Suppressor macrophage (primary cell): Measurements from ENCODE around the gene AKT1S1.

Source experiments
- DNase-seq, 4 experiments: peaks; one replicate each; pipeline ENCODE4 v3.0.0-alpha.2; 2020 to 2022

The AKT1S1 gene

DNA sequence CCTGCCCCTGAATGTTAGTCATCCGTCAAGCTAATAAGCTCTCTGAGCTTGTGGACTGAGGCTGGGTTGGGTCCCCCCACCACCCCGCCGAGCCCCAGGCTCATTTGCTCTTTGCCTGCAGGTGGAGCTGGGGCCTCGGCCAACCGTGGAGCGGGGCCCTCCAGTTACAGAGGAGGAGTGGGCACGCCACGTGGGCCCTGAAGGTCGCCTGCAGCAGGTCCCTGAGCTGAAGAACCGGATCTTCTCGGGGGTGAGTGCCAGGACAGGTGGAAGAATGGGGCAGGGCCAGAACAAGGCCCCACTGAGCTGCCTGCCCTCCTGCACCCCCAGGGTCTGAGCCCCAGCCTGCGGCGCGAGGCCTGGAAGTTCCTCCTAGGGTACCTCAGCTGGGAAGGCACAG lies 5.5 kb upstream of the AKT1S1 start:
- no peak for DNase-seq

DNA sequence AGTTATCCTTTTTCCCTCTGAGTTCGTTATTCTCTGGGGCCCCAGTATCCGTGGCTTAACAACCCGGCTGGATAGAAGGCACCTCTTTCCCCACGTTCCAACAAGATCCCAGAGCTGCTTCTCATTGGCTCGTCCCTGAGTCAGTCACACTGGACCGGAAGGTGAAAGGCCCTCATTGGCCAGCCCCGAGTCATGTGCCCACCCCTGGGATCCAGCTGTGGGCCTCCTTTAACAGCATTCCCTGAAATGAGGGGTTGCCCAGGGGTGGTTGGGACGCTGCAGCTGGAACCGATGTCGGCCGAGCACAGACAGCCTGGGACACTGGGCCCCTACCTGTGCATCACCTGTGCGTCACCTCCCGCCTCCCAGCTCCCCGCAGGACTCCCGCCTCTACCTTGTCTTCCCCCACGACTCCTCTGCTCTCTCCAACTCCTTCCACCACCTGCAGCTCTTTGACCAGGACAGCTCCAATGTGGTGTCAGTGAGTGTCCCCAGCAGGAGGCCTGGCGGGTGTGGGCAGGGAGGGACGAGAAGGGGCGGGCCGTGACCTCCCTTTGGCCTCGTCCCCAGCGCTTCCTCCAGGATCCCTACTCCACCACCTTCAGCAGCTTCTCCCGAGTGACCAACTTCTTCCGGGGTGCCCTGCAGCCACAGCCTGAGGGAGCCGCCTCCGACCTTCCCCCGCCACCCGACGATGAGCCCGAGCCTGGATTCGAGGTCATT lies 4.7 kb upstream of the AKT1S1 start:
- DNase-seq, result peak in 1 of 4 experiments; percentile 36

DNA sequence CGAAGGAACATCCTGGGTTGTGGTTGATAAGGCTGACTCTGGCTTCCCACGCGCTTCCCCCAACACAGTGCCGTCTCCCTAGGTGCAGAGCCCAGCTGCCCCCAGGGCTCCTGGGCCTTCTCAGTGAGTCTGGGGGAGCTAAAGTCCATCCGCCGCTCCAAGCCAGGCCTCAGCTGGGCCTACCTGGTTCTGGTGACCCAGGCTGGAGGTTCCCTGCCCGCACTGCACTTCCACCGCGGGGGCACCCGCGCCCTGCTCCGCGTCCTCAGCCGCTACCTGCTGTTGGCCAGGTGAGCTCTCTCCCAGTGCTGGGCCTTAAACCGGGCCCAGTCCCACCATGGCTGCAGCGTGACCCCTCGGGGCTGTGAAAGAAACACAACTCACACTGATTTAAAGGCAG lies 4.0 kb upstream of the AKT1S1 start:
- DNase-seq, result no peak

DNA sequence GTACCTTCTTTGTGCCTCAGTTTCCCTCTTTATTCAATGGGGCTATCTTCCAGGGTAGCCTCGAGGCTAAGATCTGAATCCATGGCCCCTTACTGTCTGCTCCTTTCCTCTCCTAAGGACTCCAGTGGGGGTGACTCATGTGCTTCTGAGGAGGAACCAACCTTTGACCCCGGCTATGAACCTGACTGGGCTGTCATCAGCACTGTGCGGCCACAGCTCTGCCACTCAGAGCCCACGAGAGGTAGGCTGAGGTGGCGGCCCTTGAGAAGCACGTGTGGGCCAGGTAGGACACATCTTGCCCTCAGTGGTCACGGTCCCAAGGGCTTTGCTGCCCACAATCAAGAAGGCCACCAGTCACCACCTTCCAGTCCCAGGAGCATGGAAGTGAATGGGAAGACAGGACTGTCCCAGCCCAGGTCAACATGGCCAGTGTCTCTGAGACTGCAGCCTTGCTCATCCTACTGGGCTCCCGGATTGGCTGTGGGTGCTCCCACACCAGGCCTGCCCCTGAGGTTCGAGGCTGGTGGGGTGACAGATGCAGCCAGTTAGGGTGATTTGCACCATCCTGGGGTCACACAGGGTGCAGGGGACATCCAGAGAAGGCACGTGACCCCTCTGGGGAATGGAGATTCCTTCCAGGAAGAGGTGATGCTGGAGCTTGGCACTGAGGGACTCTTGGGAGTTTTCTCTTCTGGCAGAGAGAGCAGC lies 3.2 kb upstream of the AKT1S1 start:
- DNase-seq, result no peak

DNA sequence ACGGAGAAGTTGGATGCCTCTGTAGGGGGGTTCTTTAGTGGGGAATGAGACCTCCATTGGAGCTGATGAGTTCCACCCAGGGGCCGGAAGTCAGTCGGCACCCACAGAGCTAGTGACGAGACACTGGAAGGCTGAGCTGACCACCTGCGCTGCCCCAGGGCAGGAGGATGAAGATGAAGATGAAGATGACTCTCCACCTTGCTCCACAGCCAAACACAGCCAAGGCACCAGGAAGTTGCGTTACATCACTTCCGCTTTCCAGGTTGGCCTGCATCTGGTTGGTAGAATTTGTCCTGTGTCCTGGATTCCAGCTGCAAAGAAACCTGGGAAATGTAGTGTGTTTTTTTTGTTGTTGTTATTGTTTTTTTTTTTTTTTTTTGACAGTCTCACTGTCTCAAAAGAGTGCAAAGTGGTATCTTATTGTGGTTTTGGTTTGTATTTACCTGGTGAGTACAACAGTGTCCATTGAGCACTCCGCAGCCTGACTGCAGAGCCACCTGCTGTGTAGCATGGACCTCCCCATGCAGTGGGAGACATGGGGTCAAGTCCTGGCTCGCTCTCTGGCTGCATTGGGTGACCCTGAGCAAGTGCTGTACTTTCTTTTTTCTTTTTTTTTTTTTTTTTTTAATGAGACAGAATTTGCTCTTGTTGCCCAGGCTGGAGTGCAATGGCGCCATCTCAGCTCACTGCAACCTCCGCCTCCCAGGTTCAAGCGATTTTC lies 2.2 kb upstream of the AKT1S1 start:
- DNase-seq, result peak; percentile 32 to 57 (median 50)

DNA sequence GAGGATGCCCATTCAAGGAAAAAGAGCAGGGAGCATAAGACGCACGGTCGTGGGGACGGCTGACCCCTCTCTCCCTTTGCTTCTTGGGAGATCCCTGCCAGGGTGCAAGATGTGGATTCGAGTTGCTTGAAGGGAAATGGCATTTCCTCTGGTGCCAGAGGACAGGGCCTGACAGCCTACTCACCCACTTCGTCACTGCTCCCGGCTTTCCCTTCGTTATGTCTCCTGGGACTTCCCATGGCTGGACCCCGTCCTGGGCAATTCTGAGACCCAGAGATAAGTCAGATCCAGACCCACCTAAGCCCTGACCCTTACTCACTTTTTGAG lies 1.6 kb upstream of the AKT1S1 start:
- no peak for DNase-seq

DNA sequence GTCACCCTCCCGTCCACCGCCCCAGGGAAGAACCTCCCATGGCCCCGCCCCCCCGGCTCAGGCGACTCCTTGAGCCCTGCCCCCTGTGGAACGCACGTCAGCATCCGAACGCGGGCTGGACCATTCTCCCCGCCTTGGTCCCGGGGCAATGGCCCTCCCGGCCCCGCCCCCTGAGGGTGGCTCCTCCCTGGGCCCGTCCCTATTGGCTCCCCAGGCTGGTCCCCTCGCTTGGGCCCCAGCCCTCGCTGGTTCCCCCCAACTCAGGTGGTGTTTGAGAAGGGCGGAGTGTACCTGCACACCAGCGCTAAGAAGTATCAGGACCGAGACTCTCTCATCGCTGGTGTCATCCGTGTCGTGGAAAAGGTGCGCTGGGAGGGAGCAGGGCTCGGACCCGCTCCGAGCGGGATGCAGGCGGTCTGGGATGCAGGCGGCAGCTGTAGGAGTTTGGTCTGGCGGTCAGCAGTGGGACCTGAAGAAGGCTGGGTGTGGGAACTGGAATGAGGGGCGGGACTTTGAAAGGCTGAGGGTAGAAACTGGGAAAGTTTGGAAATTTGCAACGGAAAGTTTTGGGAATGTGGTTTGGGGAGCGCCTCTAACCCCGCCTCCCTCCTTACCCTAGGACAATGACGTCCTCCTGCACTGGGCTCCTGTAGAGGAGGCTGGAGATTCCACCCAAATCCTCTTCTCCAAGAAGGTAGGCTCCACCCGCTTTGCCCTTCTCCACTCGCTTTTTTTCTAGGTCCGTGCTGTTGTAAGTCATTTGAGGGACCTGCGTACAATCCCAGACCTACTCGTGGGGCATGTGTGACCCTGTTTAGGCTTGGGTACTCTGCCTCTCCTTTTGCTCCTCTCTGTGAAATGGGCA lies 956 bp upstream of the AKT1S1 start:
- peak; percentile 98 to 100 (median 98) for DNase-seq

DNA sequence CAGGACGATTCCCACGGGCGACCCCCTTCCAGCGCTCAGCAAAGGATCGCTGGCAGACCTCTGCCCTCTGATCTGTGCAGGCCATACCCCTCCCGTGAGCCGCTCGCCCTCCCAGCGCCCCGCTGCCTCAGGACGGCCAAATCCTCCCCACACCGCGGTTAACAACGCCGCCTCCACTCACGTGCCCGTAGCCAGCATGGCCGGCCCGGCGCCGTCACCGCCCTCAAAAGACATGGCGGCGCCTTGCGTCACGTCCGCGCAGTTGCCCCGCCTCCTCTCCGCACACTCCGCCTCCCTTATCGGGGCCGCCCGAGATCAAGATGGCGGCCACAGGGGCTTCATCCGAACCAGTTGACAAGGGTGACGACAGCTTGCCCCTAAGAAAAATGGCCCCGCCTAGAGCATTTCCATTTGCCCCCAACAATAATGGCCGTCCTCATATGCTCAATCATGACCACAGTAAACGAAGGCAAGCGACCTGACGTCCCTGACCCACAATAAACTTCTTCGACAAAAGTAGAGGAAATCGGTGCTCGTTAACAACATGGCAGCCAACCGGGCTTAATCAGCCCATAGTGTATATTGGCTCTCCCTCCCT lies 634 bp downstream of the AKT1S1 start:
- DNase-seq, result peak; percentile 99 to 100 (median 99)

DNA sequence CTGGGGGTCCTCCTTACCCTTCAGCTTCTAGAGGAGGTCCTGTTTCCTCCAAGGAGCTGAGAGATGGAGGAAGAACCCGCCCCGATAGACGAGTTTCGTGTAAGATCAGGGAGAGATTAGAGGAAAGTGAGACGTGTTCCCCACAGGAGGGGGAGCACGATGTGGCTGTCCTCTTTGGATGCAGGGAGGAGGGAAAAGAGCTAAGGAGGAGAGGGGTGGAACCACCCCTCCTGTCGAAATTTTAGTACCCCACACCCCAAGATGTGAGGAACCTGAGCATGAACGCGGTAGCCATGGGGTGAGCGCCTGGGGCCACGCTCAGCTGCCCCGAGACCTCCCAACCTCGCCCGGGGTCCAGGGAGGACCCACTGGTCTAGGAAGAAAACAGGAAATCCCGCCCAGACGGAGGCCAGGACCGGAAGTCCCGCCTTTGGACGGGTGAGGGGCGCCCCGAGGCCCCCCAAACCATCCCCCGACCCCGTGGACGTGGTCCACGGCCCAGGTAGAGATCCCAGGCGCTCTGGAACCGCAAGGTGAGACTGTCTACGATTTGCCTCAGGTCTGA lies 1.2 kb downstream of the AKT1S1 start:
- DNase-seq, result peak; percentile 49 to 75 (median 61)

DNA sequence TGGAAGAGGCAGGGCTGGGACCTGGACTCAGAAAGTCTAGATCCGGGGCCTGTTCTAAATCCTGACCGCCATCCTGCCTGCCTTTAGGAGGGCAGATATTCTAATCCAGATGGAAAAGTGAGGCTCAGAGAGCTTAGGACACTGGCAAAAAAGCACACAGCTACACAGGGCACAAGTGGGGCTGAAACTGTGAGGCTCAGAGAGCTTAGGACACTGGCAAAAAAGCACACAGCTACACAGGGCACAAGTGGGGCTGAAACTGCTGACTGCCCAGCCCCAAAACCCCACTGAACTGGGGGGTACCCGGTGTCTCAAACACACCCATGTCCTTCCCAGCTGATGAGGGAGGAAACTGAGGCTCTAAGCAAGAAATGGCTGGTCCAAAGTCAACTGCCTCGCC lies 2.0 kb downstream of the AKT1S1 start:
- no peak for DNase-seq

DNA sequence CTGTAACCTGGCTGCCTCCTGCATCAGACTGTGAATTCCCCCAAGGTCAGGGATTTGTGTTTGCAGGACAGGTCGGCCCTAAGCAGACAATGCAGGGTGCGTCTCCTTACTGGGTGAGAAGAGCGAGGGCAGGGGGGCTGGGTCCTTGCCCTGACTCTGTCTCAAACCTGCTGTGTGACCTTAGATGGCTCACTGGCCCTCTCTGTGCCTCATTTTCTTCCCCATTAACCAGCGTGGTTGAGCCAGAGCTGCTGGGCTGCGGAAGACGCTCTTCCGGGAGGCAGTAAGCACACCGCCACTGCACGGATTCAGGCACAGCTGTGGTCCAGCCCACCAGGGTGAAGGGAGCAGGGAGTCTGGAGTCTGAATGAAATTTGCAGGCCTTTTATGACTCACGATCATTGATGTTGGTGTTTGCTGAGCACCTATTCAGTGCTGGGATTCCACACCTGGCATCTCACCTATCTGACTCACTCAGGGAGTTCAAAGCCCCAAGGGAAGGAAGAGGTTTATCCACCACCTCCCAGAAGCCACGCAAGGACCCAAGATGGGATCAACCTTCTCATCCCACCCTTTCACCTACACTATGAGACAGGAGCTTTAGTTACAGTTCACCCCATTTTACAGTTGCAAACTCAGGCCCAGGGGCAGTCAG lies 2.5 kb downstream of the AKT1S1 start:
- DNase-seq, result no peak

DNA sequence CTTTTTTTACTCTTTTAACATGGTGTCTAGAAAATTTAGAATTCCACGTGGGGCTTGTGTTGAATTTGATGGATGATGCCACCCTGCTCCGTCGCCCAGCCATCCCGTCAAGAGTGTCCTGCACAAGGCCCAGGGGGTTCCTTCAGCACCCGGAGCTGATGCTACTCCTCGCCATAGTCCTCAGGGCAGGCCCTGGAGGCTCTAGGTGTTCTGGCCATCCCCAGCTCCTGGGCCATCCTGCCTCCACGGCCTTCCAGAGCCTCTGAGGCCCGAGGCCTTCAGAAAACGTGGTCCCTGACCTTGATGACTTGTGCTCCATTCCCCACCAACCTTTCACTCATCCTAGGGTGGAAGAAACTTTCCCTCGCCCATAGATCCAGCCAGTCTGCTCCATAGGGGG lies 3.3 kb downstream of the AKT1S1 start:
- no peak for DNase-seq

DNA sequence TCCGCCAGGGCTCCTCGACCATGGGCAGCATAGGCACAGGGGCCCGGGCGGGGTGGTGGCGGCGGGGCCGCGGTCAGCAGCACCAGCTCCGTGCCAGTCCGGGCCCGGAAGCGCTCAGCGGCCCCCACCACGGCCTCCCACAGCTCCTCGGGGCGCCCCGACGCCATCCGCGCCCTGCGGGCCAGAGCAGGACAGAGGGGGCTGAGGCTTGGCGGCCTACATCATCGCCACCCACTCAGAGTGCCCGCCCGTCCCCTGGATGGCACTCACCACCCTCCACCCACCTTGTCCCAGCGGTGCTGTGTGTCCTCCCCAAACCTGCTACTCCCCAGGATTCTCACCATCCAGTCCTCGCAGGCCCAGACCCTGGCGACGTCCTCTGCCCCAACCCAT lies 4.0 kb downstream of the AKT1S1 start:
- no peak for DNase-seq

DNA sequence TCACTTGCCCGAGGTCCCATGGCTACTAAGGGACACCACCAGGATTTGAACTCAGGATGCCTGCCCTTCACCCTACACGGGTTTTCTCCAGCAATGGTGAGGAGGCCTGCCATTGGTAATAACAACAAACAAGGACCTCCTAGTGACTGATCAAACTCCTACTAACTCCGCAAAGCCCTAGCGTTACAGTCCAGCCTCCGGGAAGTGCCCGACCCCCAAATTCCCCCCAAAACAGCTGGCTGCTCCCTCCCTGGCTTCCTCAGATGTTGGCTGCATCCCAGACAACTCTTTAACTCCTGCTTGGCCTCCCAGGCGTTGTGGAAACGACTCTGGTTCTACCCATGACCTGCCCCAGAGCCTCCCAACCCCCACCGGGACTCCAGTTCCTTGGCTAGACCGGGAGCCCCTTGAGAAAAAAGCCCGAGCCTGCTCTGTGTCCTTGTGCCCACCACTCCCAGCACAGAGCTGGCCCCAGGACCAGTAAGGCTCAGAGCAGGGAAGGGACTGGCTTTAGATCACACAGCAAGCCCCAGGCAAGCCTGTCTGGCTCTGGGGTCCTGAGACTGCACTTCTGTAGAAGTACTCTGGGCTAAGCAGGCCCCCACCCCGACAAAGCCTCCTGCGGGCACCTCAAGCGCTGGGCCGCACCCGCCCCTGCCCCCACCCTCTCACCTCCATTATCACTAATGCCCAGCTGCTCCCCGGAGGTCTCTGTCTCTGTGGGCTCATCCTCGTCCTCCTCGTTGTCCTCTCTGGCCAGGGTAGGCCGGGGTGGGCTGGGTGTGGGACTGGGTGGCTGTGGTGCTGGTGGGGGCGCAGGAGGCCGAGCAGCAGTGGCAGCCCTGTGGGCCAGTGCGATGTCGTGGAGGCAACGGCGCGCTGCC lies 4.7 kb downstream of the AKT1S1 start:
- no peak for DNase-seq

DNA sequence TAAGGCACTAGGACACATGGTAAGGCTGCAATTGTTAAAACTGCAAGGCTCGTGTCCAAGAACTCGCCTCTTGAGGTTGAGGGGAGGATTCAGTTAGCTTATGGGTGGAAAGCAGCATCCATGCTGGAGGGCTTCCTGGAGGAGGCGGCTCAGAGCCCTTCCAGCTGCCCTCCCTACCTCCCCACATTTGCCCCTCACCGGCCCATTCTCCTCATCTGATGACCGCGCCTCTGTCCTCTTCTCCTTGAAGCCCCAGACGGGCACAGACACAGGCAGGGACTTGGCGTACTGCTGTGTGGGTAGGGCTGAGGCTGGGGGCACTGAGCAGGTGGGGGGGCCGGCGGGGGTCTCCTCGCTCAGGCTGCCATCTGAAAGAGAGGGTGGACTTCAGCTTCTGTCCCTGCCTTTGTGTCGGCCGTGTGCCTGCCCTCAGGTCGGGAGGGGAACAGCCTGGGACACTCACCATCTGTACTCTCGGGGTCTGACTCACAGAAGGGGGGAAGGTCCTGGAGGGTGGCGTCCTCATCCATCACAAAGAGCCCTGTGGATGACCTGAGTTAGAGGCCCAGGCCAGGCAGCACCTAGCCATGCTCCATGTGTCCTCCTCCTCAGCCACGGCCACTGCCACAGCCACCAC lies 5.7 kb downstream of the AKT1S1 start:
- DNase-seq, result no peak

DNA sequence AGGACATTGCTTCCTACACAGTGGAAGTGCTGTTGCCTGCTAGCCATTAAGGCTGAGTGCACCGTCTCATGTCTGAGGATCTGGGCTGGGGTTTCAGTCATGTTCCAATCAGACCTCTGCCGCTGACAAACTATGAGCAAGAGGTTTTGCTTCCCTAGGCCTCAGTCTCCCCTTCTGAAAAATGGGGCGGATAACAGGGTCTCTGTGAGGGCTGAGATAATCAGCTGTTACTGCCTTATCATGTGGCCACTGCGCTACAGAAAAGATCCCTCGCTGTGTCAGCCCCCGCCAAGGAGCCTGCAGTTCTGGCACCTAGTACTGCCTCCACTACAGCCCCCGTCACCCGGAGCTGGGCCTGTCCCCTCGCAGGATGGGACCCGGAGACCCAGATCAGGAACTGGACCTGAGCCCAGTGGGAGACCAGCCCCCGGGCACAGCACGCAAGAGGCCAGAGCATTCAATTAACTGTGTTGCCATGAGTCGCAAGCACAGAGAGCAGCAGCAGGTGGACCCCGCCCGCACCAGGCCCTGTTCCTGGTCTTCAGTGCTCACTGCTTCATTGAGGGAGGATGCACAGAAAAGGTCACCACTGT lies 6.8 kb downstream of the AKT1S1 start:
- DNase-seq, result no peak

DNA sequence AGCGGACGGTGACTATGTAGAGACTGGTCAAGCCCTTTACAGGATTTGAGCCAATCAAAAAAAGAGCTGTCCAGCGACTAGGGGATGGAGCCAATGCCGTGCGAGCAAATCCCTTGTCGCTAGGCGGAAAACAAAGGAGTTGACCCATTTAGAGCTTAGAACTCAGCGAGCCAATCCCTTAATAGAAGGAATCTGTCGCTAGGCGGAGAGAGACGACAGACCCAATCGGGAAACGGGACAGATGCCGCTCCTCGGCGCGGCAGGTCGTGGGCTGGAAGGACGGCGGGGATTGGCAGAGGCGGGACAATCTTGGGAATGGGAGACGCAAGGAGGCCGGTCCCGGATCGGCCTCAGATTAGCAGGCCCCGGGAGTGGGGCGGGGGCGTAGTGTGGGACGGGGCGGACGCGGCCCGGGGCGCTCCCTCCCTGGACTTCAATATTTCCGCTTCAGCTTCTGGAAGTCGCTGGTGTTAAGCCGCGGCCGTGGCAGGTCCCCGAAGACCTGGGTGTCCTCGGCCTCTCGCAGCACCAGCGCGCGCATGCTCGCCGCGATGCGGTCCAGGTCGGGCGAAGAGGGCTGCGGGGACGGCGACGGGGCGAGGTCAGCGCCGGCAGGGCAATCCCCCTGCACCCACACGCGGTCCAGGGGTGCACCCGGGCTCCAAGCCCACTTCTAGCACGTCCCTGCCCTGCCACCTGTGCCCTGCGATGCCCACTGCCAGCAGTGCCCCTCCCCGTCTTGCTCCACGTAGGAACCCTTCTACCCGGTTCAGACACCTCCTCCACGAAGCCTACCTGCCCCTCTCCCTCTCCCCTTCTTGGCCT lies 7.5 kb downstream of the AKT1S1 start:
- peak; percentile 97 to 100 (median 98) for DNase-seq

DNA sequence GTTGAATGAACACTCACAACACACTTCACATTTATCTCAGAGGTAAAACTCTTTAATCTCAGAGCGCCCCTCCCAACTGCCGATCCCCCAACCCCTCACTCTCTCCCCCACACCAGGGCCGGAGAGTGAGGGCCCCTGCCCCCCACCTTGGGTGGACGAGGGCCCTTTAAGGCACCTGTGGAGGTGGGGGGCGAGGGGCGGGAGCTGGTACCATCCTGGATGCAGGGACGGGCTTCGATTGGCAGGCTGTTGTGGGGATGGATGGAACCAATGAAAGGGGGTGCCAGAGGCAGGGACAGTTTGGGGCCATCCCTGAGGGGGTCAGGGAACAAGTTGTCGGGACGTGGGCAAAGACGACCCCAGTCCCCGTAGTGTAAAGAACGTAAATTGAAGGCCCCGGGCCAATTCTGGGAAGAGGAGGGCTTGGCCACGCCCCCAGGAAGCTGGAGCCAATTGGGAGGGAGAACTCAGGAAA lies 8.1 kb downstream of the AKT1S1 start:
- DNase-seq, result no peak
